B cell (primary cell): ENCODE data around the gene GIPC1. TPM values are rescaled to one million over a fixed set of nuclear protein-coding genes. Genes with fewer than 3 reads are reported as not detected.

Experiments used
- ATAC-seq: fragments of 200-7000 bp; cut with Tn5 transposase; one replicate; pipeline ENCODE4 v1.10.0; 2021; ENCODE audit warnings: low read depth, mild to moderate bottlenecking, moderate number of reproducible peaks, moderate library complexity
- CTCF ChIA-PET: fragments of 350-600 bp; sonication (Branson Sonifier 250); formaldehyde crosslinking; loops from one replicate; lab custom pipeline; 2021; ENCODE audit warnings: antibody characterized with exemption, inconsistent platforms; lab: Charles Lee
- POLR2A ChIA-PET: fragments of 350-600 bp; sonication (Branson Sonifier 250); formaldehyde crosslinking; loops from one replicate; lab custom pipeline; 2021; ENCODE audit warnings: antibody characterized with exemption; lab: Charles Lee
- DNase-seq: peaks from one replicate; pipeline ENCODE4 v3.0.0; 2013
- H2AFZ ChIP-seq: 2 replicates; pipeline ENCODE4 v1.6.1; 2012; ENCODE audit warnings: mild to moderate bottlenecking, low read depth, low read length; ENCODE audit not compliant: insufficient read depth, poor library complexity, severe bottlenecking
- H3K27ac ChIP-seq, 2 donors: 1 replicate in 1 of 2; 2 replicates in 1 of 2; pipeline ENCODE4 v1.5.1; 2012 to 2013; ENCODE audit warnings: low read length in 2 of 2, mild to moderate bottlenecking in 2 of 2, moderate library complexity in 1 of 2
- H3K27me3 ChIP-seq, 4 experiments: fragments of 200-600 bp in 1 of 4; sonication (generic) in 1 of 4; replicated peaks in 1 of 4; 1 replicate in 2 of 4; 2 replicates in 2 of 4; pipeline versions ENCODE4 v1.6.1 to v1.7.0; 2013 to 2016; ENCODE audit warnings: low read length in 3 of 4, mild to moderate bottlenecking in 2 of 4, mixed read lengths in 1 of 4, moderate library complexity in 1 of 4; ENCODE audit not compliant: insufficient read depth in 4 of 4, control insufficient read depth in 3 of 4; ENCODE audit errors: control extremely low read depth in 1 of 4
- H3K36me3 ChIP-seq, 2 experiments: replicated peaks in 1 of 2; 1 replicate in 1 of 2; 2 replicates in 1 of 2; pipeline versions ENCODE4 v1.6.1 to v1.7.1; 2013; ENCODE audit warnings: low read length in 1 of 2; ENCODE audit not compliant: insufficient read depth in 2 of 2, control insufficient read depth in 1 of 2; ENCODE audit errors: control extremely low read depth in 1 of 2, extremely low read depth in 1 of 2
- H3K4me1 ChIP-seq, 2 donors: fragments of 200-600 bp in 1 of 2; sonication (generic) in 1 of 2; 1 replicate in 1 of 2; 2 replicates in 1 of 2; pipeline versions ENCODE4 v1.5.1 to v1.6.1; 2013 to 2017; ENCODE audit warnings: low read length in 2 of 2; ENCODE audit not compliant: control insufficient read depth in 2 of 2, insufficient read depth in 2 of 2
- H3K4me2 ChIP-seq: replicated peaks from 2 replicates; pipeline ENCODE3; 2012; ENCODE audit warnings: mild to moderate bottlenecking, low read depth, low read length; ENCODE audit not compliant: poor library complexity, severe bottlenecking
- H3K4me3 ChIP-seq, 5 experiments: fragments of 200-600 bp in 1 of 5; sonication (generic) in 1 of 5; 1 replicate in 3 of 5; 2 replicates in 2 of 5; pipeline versions ENCODE4 v1.5.1 to v1.7.0; 2011 to 2016; ENCODE audit warnings: low read length in 4 of 5, mild to moderate bottlenecking in 4 of 5, low read depth in 2 of 5, control low read depth in 1 of 5, moderate library complexity in 1 of 5; ENCODE audit not compliant: insufficient read depth in 1 of 5; ENCODE audit errors: control extremely low read depth in 1 of 5, extremely low read depth in 1 of 5
- H3K79me2 ChIP-seq: fragments of 200-600 bp; sonication (generic); one replicate; pipeline ENCODE4 v1.6.0; 2016; ENCODE audit warnings: low read length; ENCODE audit not compliant: control insufficient read depth, insufficient read depth
- H3K9ac ChIP-seq: fragments of 200-600 bp; sonication (generic); 2 replicates; pipeline ENCODE4 v1.6.1; 2017; ENCODE audit warnings: mild to moderate bottlenecking, low read length, moderate library complexity
- H3K9me3 ChIP-seq, 3 donors: one replicate each; pipeline versions ENCODE4 v1.6.1 to v1.7.1; 2013; ENCODE audit warnings: low read length in 2 of 3; ENCODE audit not compliant: control insufficient read depth in 2 of 3, insufficient read depth in 1 of 3; ENCODE audit errors: control extremely low read depth in 1 of 3
- H4K20me1 ChIP-seq: 2 replicates; pipeline ENCODE4 v1.6.0; 2012; ENCODE audit warnings: mild to moderate bottlenecking, low read length; ENCODE audit not compliant: insufficient read depth, control insufficient read depth, poor library complexity, severe bottlenecking
- H3K27ac Mint-ChIP-seq: one replicate; pipeline ENCODE4 v1.8.0; 2021; ENCODE audit warnings: mixed read lengths
- H3K27me3 Mint-ChIP-seq: one replicate; pipeline ENCODE4 v1.8.0; 2021; ENCODE audit warnings: mixed read lengths
- H3K4me1 Mint-ChIP-seq: one replicate; pipeline ENCODE4 v1.8.0; 2021; ENCODE audit warnings: mixed read lengths
- H3K4me3 Mint-ChIP-seq: one replicate; pipeline ENCODE4 v1.8.0; 2021; ENCODE audit warnings: mixed read lengths
- H3K9me3 Mint-ChIP-seq: one replicate; pipeline ENCODE4 v1.8.0; 2022; ENCODE audit warnings: mixed read lengths; ENCODE audit not compliant: insufficient read depth
- EZH2 ChIP-seq: IDR thresholded peaks from 2 replicates; pipeline ENCODE4 v1.6.1; 2012; ENCODE audit warnings: borderline replicate concordance, low read depth, mild to moderate bottlenecking, moderate library complexity, low read length; ENCODE audit not compliant: insufficient read depth, poor library complexity, severe bottlenecking
- WGBS: methylation state at CpG from one replicate; pipeline ENCODE4 v1.1.5; 2013; ENCODE audit warnings: missing lambda C conversion rate; ENCODE audit not compliant: insufficient coverage; 5-methylcytosine and 5-hydroxymethylcytosine counted together
- intact Hi-C: fragments of 100-400 bp; cut with micrococcal nuclease; formaldehyde crosslinking; loops from one replicate; pipeline ENCODE4 v1.10.0; 2022
- polyA plus RNA-seq: library from polyadenylated mRNA; depleted of rRNA; stranded (reverse); fragments of >200 nt; gene quantifications from 2 replicates; pipeline ENCODE4 v1.2.3, GENCODE V29; 2012
- total RNA-seq, 2 donors: library from RNA; stranded (reverse); fragments of 120-200 nt in 1 of 2; gene quantifications; 1 replicate in 1 of 2; 2 replicates in 1 of 2; pipeline versions ENCODE4 v1.2.3 to v1.2.4, GENCODE V29; 2013 to 2022
- TF ChIP-seq, protein P1 (sequence below): fragments of 200-600 bp; IDR thresholded peaks from one replicate; pipeline ENCODE4 v1.8.0; 2022; ENCODE audit warnings: antibody characterized with exemption, mild to moderate bottlenecking

GIPC1 gene
- total and polyA plus RNA-seq, 2 donors (not counting 1 experiment from before 2014, with no cell fraction given): 11.3 to 12.0 TPM

DNA sequence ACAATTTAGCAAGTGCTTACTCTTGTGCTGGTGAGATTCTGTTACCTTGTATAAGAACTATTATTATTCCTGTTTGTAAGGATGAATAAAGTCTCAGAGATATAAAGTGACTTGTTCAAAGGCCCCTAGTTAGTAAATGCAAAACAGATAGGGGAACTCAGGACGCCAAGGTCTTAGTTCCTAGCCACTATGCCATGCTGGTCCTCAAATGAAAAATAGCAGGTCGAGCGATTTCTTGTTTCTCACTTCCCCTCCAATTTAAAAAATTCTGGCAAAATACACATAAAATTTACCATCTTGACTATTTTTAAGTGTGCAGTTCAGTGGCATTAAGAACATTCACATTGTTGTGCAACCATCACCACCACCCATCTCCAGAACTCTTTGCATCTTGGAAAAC, 34.6 kb upstream of the GIPC1 start:
- 6% methylated on average over 3 of the region's 3 CpGs for whole genome bisulfite sequencing
- CTCF ChIA-PET: no interaction called here
- H3K27ac ChIP-seq: peak overlapping the region; percentile 56 to 86

DNA sequence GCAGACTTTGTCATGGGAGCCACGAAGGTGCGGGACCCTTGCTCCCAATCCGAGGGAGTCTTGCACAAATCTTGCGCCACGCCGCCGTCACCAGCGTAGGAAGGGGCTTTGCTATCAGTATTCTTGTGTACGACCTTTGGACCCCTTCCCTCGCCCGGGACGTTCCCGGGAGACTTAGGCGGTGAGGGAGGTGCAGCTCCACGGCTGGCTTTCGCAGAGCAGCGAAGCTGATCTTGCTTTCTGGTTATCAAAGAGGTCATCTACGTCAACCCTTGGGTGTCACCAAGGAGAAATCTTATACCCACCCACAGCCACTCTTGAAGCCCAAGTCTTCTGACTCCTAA, 34.0 kb upstream of the GIPC1 start:
- no peaks in the 10 kb centered on the region for H3K27me3 ChIP-seq
- H3K27ac ChIP-seq: peak overlapping the region; percentile 56 to 86
- H3K9me3 Mint-ChIP-seq: no peaks in the 10 kb centered on the region
- H3K27ac Mint-ChIP-seq: peak overlapping the region; percentile 95
- ChIA-PET CTCF (interaction anchor here (0.6 kb wide), 1 partner anchor 86 kb away, joined by 3 read pairs; no protein-coding TSS in a partner anchor), POLR2A (interaction anchor here (0.5 kb wide), 1 partner anchor 43 kb away, joined by 4 read pairs; no protein-coding TSS in a partner anchor)
- TF ChIP-seq, protein P1, sequence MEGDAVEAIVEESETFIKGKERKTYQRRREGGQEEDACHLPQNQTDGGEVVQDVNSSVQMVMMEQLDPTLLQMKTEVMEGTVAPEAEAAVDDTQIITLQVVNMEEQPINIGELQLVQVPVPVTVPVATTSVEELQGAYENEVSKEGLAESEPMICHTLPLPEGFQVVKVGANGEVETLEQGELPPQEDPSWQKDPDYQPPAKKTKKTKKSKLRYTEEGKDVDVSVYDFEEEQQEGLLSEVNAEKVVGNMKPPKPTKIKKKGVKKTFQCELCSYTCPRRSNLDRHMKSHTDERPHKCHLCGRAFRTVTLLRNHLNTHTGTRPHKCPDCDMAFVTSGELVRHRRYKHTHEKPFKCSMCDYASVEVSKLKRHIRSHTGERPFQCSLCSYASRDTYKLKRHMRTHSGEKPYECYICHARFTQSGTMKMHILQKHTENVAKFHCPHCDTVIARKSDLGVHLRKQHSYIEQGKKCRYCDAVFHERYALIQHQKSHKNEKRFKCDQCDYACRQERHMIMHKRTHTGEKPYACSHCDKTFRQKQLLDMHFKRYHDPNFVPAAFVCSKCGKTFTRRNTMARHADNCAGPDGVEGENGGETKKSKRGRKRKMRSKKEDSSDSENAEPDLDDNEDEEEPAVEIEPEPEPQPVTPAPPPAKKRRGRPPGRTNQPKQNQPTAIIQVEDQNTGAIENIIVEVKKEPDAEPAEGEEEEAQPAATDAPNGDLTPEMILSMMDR: no peak
- no peak for TF ChIP-seq EZH2
- peaks cover 1 to 5% of the 10 kb centered on the region in 2 experiments for H3K36me3 ChIP-seq
- H3K4me3 Mint-ChIP-seq: peak overlapping the region; percentile 91
- H3K9me3 ChIP-seq: no peaks in the 10 kb centered on the region
- H3K4me1 ChIP-seq: peaks cover 13 to 22% of the 10 kb centered on the region in 2 donors
- H3K4me3 ChIP-seq: peak overlapping the region; percentile 64 to 95 (median 72)
- intact Hi-C loops: no loop called here
- peak overlapping the region; percentile 92 for H3K4me2 ChIP-seq
- peaks cover 52% of the 10 kb centered on the region for H3K79me2 ChIP-seq
- H3K9ac ChIP-seq: peak overlapping the region; percentile 90
- peak overlapping the region; percentile 92 for H2AFZ ChIP-seq
- DNase-seq (no peak), ATAC-seq (no peak)
- WGBS: 0% methylated on average over 17 of the region's 18 CpGs
- H3K4me1 Mint-ChIP-seq: peaks cover 29% of the 10 kb centered on the region
- peaks cover 19% of the 10 kb centered on the region for H4K20me1 ChIP-seq
- H3K27me3 Mint-ChIP-seq: no peaks in the 10 kb centered on the region

More for the DNA sequence above, 34.6 kb upstream of the GIPC1 start:
- Histone ChIP-seq H3K27me3 (no peaks in the 10 kb centered on the region), H4K20me1 (peaks cover 21% of the 10 kb centered on the region), H3K9ac (peak overlapping the region; percentile 90), H3K4me3 (peak overlapping the region in 2 of 5 experiments; percentile 64 to 82), H3K4me2 (peak overlapping the region; percentile 92), H3K79me2 (peaks cover 54% of the 10 kb centered on the region), H3K9me3 (no peaks in the 10 kb centered on the region), H3K36me3 (peaks cover 1 to 5% of the 10 kb centered on the region in 2 experiments), H2AFZ (no peak overlapping the region), H3K4me1 (peaks cover 13 to 22% of the 10 kb centered on the region in 2 donors)
- POLR2A ChIA-PET: no interaction called here
- TF ChIP-seq, protein P1: no peak
- no peak for TF ChIP-seq EZH2
- ATAC-seq (no peak), DNase-seq (no peak)
- Mint-ChIP-seq H3K4me3 (peak overlapping the region; percentile 91), H3K27me3 (no peaks in the 10 kb centered on the region), H3K9me3 (no peaks in the 10 kb centered on the region), H3K4me1 (peaks cover 29% of the 10 kb centered on the region), H3K27ac (no peak overlapping the region)
- intact Hi-C loops: no loop called here
